Astrocyte (in vitro differentiated cells and primary cell): ENCODE data around the gene LILRB5. TPM values are rescaled to one million over a fixed set of nuclear protein-coding genes. Genes with fewer than 3 reads are reported as not detected.
"Not testable (repeated sequence)": the region's sequence is repeated elsewhere in the genome, so short reads cannot be mapped to it uniquely, and the experiment has no call there.

ENCODE experiments used
- DNase-seq: peaks from one replicate; pipeline ENCODE4 v3.0.0-alpha.2; 2010; ENCODE audit warnings: low read depth
- FAIRE-seq: peaks from 2 replicates; lab custom pipeline; 2011; peaks lifted over from hg19 to GRCh38; lab: Jason Lieb, UNC
- H2AFZ ChIP-seq: 2 replicates; pipeline ENCODE4 v1.6.0; 2012; ENCODE audit warnings: low read depth, low read length, inconsistent platforms
- H3K27ac ChIP-seq: 2 replicates; pipeline ENCODE4 v1.5.1; 2011; ENCODE audit warnings: low read depth, low read length, inconsistent platforms
- H3K27me3 ChIP-seq: 2 replicates; pipeline ENCODE4 v1.6.0; 2011; ENCODE audit warnings: low read length, inconsistent platforms; ENCODE audit not compliant: insufficient read depth
- H3K36me3 ChIP-seq: 2 replicates; pipeline ENCODE4 v1.5.1; 2011; ENCODE audit warnings: low read length, inconsistent platforms; ENCODE audit not compliant: insufficient read depth
- H3K4me1 ChIP-seq: 2 replicates; pipeline ENCODE4 v1.5.1; 2011; ENCODE audit warnings: low read length, inconsistent platforms; ENCODE audit not compliant: insufficient read depth
- H3K4me2 ChIP-seq: 2 replicates; pipeline ENCODE4 v1.6.0; 2012; ENCODE audit warnings: low read length, inconsistent platforms
- H3K4me3 ChIP-seq: 2 replicates; pipeline ENCODE4 v1.5.1; 2011; ENCODE audit warnings: low read depth, mild to moderate bottlenecking, low read length, inconsistent platforms; ENCODE audit not compliant: insufficient read depth
- H3K79me2 ChIP-seq: 2 replicates; pipeline ENCODE4 v1.6.0; 2012; ENCODE audit warnings: mild to moderate bottlenecking, low read length, inconsistent platforms; ENCODE audit not compliant: insufficient read depth
- H3K9ac ChIP-seq: 2 replicates; pipeline ENCODE4 v1.6.0; 2012; ENCODE audit warnings: mild to moderate bottlenecking, low read length, inconsistent platforms
- H3K9me3 ChIP-seq: 2 replicates; pipeline ENCODE4 v1.5.1; 2012; ENCODE audit warnings: low read depth, mild to moderate bottlenecking, low read length, inconsistent platforms; ENCODE audit not compliant: insufficient read depth
- H4K20me1 ChIP-seq: 2 replicates; pipeline ENCODE4 v1.6.0; 2012; ENCODE audit warnings: low read length, inconsistent platforms; ENCODE audit not compliant: insufficient read depth
- H3K27ac Mint-ChIP-seq: one replicate; pipeline ENCODE4 v1.8.0; 2021; ENCODE audit warnings: mild to moderate bottlenecking, mixed read lengths; ENCODE audit not compliant: unreplicated experiment
- H3K27me3 Mint-ChIP-seq: one replicate; pipeline ENCODE4 v1.8.0; 2021; ENCODE audit warnings: low read depth, mixed read lengths; ENCODE audit not compliant: unreplicated experiment
- H3K36me3 Mint-ChIP-seq: one replicate; pipeline ENCODE4 v1.8.0; 2021; ENCODE audit warnings: low read depth, mixed read lengths; ENCODE audit not compliant: unreplicated experiment
- H3K4me1 Mint-ChIP-seq: one replicate; pipeline ENCODE4 v1.8.0; 2021; ENCODE audit warnings: low read depth, mixed read lengths; ENCODE audit not compliant: unreplicated experiment
- H3K4me3 Mint-ChIP-seq: one replicate; pipeline ENCODE4 v1.8.0; 2021; ENCODE audit warnings: mild to moderate bottlenecking, moderate library complexity, mixed read lengths; ENCODE audit not compliant: unreplicated experiment
- H3K9me3 Mint-ChIP-seq: one replicate; pipeline ENCODE4 v1.8.0; 2021; ENCODE audit warnings: mild to moderate bottlenecking, mixed read lengths; ENCODE audit not compliant: unreplicated experiment
- EZH2 ChIP-seq: IDR thresholded peaks from 2 replicates; pipeline ENCODE4 v1.6.1; 2012; ENCODE audit warnings: mild to moderate bottlenecking, low read length, inconsistent platforms; ENCODE audit not compliant: insufficient read depth
- total RNA-seq: library from RNA; stranded (reverse); gene quantifications from 2 replicates; pipeline ENCODE4 v1.2.1, GENCODE V29; 2021
- TF ChIP-seq, protein P1 (sequence below): IDR thresholded peaks from 2 replicates; pipeline ENCODE4 v1.5.1; 2011; ENCODE audit warnings: low read depth, mild to moderate bottlenecking, inconsistent platforms, low read length, moderate library complexity; ENCODE audit not compliant: insufficient read depth

The LILRB5 gene
- total RNA-seq, 1 donor from 2014 or later: not detected

DNA sequence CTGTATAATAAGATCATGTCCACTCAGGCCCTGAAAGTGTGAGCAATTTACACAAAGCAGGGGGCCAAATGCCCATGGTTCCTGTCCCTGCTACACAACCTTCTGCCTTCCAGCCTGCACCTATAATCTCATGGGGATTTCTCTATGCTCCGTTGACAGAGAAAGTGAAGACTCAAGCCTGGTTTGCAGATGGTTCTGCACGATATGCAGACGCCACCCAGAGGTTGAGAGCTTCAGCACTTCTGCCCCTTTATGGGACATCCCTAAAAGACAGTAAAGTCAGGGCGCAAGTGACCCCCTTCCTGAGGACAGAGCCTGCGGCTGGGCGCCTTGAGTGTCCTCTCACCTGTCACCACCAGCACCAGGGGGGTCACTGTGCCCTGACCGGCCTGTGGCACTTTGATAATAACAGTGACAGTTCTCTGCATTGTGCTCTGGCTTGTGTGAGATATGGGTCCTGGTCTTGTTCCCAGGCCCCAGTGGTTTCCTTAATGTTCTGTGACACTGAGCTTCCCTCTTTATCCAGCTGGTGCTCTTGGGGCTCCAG lies 40.8 kb upstream of the LILRB5 start:
- no peaks in the 10 kb centered on the region for H3K4me1 Mint-ChIP-seq
- Histone ChIP-seq H3K79me2 (no peaks in the 10 kb centered on the region), H2AFZ (no peak overlapping the region), H3K4me1 (no peaks in the 10 kb centered on the region), H4K20me1 (no peaks in the 10 kb centered on the region), H3K4me2 (no peak overlapping the region), H3K4me3 (no peak overlapping the region), H3K9ac (no peak overlapping the region), H3K9me3 (no peaks in the 10 kb centered on the region), H3K36me3 (no peaks in the 10 kb centered on the region), H3K27me3 (no peaks in the 10 kb centered on the region), H3K27ac (no peak overlapping the region)
- H3K9me3 Mint-ChIP-seq: peaks cover 11% of the 10 kb centered on the region
- no peak for TF ChIP-seq EZH2
- TF ChIP-seq, protein P1, sequence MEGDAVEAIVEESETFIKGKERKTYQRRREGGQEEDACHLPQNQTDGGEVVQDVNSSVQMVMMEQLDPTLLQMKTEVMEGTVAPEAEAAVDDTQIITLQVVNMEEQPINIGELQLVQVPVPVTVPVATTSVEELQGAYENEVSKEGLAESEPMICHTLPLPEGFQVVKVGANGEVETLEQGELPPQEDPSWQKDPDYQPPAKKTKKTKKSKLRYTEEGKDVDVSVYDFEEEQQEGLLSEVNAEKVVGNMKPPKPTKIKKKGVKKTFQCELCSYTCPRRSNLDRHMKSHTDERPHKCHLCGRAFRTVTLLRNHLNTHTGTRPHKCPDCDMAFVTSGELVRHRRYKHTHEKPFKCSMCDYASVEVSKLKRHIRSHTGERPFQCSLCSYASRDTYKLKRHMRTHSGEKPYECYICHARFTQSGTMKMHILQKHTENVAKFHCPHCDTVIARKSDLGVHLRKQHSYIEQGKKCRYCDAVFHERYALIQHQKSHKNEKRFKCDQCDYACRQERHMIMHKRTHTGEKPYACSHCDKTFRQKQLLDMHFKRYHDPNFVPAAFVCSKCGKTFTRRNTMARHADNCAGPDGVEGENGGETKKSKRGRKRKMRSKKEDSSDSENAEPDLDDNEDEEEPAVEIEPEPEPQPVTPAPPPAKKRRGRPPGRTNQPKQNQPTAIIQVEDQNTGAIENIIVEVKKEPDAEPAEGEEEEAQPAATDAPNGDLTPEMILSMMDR: no peak
- H3K36me3 Mint-ChIP-seq: no peaks in the 10 kb centered on the region
- DNase-seq (no peak), FAIRE-seq (no peak)
- no peak overlapping the region for H3K27ac Mint-ChIP-seq
- no peak overlapping the region for H3K4me3 Mint-ChIP-seq
- peaks cover 60% of the 10 kb centered on the region for H3K27me3 Mint-ChIP-seq

DNA sequence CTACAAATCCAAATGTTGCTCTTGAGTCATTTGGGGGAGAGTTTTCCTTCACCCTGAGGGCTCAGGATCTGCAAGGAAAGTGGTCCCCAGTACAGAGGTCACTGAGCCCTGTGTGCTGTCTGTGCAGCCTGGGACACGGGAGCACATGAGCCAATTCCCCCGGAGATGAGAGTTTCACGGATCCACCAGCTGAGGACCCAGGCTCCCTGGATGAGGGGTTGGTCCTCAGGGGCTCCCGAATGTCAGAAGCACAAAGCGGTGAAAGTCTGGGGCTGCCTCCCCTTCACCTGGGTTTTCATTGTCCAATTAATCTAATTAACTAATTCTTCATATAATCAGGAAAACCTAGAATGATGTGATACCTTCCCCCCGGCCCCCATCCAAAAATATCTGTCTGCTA lies 37.5 kb upstream of the LILRB5 start:
- DNase-seq (no peak), FAIRE-seq (no peak)
- no peaks in the 10 kb centered on the region for H3K79me2 ChIP-seq
- no peak overlapping the region for H2AFZ ChIP-seq
- no peaks in the 10 kb centered on the region for H3K27me3 ChIP-seq
- H3K36me3 ChIP-seq: no peaks in the 10 kb centered on the region
- TF ChIP-seq, protein P1: no peak
- no peak for TF ChIP-seq EZH2
- H3K27ac Mint-ChIP-seq: no peak overlapping the region
- no peak overlapping the region for H3K9ac ChIP-seq
- no peak overlapping the region for H3K4me3 ChIP-seq
- no peak overlapping the region for H3K27ac ChIP-seq
- no peak overlapping the region for H3K4me3 Mint-ChIP-seq
- H3K27me3 Mint-ChIP-seq: peaks cover 52% of the 10 kb centered on the region
- peaks cover 8% of the 10 kb centered on the region for H3K9me3 Mint-ChIP-seq
- no peak overlapping the region for H3K4me2 ChIP-seq
- H3K36me3 Mint-ChIP-seq: no peaks in the 10 kb centered on the region
- H3K9me3 ChIP-seq: no peaks in the 10 kb centered on the region
- H4K20me1 ChIP-seq: no peaks in the 10 kb centered on the region
- no peaks in the 10 kb centered on the region for H3K4me1 Mint-ChIP-seq
- no peaks in the 10 kb centered on the region for H3K4me1 ChIP-seq

GRCh38 chr19:54289160-54289559 lies 32.1 kb upstream of the LILRB5 start:
- not testable (repeated sequence) for H3K9me3 Mint-ChIP-seq, FAIRE-seq, H4K20me1 ChIP-seq, H2AFZ ChIP-seq, H3K9ac ChIP-seq, H3K27ac Mint-ChIP-seq, H3K79me2 ChIP-seq, H3K27ac ChIP-seq, H3K36me3 Mint-ChIP-seq, H3K4me3 ChIP-seq, H3K4me3 Mint-ChIP-seq, H3K9me3 ChIP-seq, H3K4me2 ChIP-seq, H3K27me3 ChIP-seq, H3K36me3 ChIP-seq, H3K4me1 Mint-ChIP-seq, H3K4me1 ChIP-seq, DNase-seq
- H3K27me3 Mint-ChIP-seq: peaks cover 43% of the 10 kb centered on the region
